GM12864 (cell line): Measurements from ENCODE around the gene ITPK1.

Experiments
- DNase-seq: peaks from one replicate; pipeline ENCODE4 v3.0.0-alpha.2; 2011; ENCODE audit warnings: low read depth
- H3K4me3 ChIP-seq: 2 replicates; pipeline ENCODE4 v1.5.1; 2011; ENCODE audit warnings: mild to moderate bottlenecking, low read depth, low read length, control low read depth
- CTCF ChIP-seq: IDR thresholded peaks from 2 replicates; pipeline ENCODE4 v1.5.1; 2011; ENCODE audit warnings: low read depth, mild to moderate bottlenecking, moderate library complexity, low read length, control low read depth, inconsistent platforms; ENCODE audit errors: missing control alignments

The ITPK1 gene

DNA sequence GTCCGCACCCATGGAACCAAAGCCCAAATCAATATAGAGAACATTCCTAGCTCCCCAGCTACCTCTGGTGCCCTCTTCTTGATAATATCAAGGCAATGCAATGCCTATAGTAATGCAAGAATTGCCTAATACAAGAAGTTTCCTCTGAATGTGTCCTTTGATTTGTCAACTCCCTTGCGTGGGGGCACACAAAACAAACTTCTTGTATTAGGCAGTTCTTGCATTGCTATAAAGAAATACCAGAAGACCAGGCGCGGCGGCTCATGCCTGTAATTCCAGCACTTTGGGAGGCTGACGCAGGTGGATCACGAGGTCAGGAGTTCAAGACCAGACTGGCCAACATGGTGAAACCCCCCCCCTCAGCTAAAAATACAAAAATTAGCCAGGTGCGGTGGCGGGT lies 10.4 kb upstream of the ITPK1 start:
- no peak overlapping the region for H3K4me3 ChIP-seq
- no peak for DNase-seq
- TF ChIP-seq CTCF: no peak

DNA sequence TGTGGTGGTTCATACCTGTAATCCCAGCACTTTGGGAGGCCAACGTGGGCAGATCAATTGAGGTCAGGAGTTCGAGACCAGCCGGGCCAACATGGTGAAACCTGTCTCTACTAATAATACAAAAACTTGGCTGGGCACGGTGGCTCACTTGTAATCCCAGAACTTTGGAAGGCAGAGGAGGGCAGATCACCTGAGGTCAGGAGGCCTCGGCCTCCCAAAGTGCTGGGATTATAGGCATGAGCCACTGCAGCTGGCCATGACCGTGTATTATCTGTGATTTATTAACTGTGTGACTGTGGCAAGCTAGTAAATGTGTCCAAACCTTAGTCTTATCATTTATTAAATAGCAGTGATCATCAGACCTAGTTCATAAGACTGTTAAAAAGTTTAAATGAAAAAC lies 7.1 kb upstream of the ITPK1 start:
- TF ChIP-seq CTCF: no peak
- no peak for DNase-seq
- no peak overlapping the region for H3K4me3 ChIP-seq

- no peak overlapping the region for H3K4me3 ChIP-seq
- DNase-seq: no peak
- no peak for TF ChIP-seq CTCF
Observed at GRCh38 chr14:93121030-93121834, 5.5 kb upstream of the ITPK1 start.

DNA sequence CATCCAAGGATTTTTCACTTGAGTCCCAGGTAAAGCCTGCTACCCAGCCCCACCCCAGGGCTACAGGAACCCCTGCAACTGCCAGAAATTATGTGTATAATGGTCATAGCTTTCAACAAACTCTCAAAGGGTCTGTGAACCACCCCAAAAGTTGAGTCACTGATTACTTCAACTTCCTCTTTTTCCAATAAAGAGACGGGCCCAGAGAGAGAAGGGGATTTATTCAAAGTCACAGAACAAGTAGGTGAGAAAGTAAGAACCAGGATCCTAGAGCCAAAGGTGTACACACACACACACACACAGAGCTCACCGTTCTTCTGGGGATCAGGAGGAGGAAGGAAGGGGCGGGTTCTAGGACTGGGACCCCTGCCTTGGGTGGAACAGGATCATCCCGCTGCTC lies 4.8 kb upstream of the ITPK1 start:
- DNase-seq: no peak
- no peak for TF ChIP-seq CTCF
- no peak overlapping the region for H3K4me3 ChIP-seq

GRCh38 chr14:93116676-93117200 lies 1.0 kb upstream of the ITPK1 start:
- DNase-seq: no peak
- H3K4me3 ChIP-seq: peak overlapping the region; percentile 69
- TF ChIP-seq CTCF: no peak

DNA sequence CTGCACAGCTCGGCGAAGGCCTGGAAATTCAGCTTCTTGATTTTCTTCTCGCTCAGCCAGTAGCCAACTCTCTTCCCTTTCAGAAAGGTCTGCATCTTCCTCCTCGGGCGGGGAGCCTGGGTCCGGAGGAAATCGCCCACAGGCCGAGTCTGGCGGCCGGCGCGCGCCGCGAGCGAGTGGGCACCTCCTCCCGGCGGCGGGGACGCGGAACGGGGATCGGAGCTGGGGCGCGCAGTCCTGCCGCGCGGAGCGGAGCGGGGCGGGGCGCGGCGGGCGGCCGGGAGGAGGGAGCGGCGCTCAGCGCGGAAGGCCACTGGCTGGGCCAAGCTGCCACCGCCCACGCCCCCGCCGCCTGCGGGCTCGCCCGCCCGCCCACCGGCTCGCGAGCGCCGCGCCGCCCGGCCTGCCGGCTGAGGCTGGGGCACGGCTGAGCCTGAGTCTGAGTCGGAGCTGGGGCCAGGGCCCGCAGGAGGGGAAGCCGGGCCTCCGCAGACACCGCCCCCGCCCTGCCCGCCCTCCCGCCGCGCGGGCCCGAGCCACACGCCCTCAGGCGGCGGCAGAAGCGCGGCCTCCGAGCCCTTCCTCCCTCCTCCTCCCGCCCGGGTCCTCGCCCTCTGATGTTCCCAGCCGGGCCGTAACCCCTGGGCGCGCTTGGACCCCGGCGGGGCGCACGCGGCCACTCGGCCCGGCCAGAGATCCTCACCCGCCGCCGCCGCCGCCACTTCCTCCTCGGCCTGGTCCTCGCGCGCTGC lies 480 bp downstream of the ITPK1 start:
- peak; percentile 53 for DNase-seq
- no peak for TF ChIP-seq CTCF
- peak overlapping the region; percentile 78 for H3K4me3 ChIP-seq
